GM12874 (cell line): ENCODE data around the gene CTSW.
A peak's percentile ranks its signal among the peaks of the same experiment; 100 is the strongest.

ENCODE experiments used
- TF ChIP-seq, protein P1 (sequence below): IDR thresholded peaks from 2 replicates; pipeline ENCODE4 v1.5.1; 2011; ENCODE audit warnings: low read depth, mild to moderate bottlenecking, control low read depth, low read length, moderate library complexity; ENCODE audit not compliant: insufficient read depth

The CTSW gene

DNA sequence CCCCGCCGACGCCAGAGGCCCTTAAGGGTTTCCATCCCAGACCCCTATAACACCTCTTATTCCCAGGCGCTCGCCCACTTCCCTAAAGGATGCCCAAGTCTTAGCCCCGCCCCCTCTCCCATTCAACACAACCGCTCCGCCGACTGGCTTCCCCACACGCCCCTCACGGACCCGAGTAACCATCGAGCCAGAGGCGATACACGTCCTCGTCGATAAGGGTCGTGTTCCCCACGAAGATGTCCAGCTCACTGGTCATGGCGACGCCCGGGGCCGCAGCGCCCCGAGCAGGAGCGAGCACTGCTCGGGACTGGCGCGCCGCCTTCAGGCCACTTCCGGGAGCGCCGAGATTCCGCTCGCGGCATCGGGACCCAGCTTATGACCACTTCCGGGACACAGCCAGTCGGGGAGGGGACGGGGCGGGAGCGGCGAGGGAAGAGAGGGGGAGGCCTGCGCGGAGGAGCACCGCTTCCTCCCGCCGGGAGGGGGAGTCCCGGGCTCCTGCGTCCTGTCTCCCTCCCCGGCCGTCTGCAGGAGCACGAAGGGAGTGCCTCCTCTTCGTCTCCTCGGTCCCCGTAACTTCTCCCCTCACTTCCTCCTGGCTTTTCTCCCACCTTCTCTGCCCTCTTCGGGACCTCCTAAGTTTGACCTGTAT, 8.7 kb downstream of the CTSW start, which contains the start of gene FIBP:
Gene FIBP (minus strand): TSS at position 309 of the 652 bp plus-strand sequence. CDS start 53 bp downstream, at position 256.
- TF ChIP-seq, protein P1, sequence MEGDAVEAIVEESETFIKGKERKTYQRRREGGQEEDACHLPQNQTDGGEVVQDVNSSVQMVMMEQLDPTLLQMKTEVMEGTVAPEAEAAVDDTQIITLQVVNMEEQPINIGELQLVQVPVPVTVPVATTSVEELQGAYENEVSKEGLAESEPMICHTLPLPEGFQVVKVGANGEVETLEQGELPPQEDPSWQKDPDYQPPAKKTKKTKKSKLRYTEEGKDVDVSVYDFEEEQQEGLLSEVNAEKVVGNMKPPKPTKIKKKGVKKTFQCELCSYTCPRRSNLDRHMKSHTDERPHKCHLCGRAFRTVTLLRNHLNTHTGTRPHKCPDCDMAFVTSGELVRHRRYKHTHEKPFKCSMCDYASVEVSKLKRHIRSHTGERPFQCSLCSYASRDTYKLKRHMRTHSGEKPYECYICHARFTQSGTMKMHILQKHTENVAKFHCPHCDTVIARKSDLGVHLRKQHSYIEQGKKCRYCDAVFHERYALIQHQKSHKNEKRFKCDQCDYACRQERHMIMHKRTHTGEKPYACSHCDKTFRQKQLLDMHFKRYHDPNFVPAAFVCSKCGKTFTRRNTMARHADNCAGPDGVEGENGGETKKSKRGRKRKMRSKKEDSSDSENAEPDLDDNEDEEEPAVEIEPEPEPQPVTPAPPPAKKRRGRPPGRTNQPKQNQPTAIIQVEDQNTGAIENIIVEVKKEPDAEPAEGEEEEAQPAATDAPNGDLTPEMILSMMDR = peak; percentile 91

GRCh38 chr11:65890324-65891218, 10.9 kb downstream of the CTSW start, which contains the start of gene CCDC85B:
Gene CCDC85B, plus strand, starts transcription at chr11:65890673. Its CDS starts 111 bp downstream, at chr11:65890784.
- TF ChIP-seq, protein P1 = 0 out of 2 replicates have a peak, but pooled peaks have one; percentile 4

DNA sequence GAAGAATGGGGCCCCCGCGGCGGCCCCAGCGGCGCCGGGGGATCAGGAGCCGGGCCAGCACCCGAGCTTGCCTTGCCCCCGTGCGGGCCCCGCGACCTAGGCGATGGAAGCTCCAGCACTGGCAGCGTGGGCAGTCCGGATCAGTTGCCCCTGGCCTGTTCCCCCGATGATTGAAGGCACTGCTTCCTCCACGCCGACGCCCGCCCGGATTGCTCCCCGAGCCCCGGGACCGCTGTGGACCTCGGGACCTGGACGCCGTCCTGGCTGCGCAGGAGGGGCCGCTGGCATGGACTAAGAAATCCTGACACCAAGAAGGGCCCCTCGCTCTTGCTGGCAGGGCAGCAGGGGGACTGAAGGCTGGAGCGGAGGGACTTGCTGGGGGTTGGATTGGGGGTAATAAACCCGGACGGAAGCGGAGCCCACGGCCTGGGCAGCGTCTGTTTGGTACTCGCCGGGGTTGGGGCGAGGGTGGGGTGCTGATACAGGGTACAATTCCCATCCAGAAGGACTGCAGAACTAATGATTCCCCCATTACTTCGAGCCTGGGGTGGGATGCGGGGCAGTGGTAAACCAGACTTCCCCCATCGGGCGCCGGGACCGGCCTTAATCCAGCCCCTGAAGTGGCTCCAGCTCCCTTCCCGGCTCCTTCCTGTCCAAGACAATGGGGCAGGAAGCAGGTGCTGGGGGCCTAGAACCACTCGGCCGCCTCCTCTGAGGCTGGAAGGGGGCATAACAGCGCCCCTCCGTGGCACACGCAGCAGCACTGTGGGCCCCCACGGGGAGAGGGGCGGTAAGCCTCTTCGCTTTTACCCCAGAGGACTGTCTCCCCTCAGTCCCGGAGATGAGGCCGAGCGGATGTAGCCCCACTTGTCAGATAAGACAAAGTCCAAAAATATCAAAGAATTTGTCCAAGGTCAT, 11.8 kb downstream of the CTSW start:
- TF ChIP-seq, protein P1 = peak; percentile 67

DNA sequence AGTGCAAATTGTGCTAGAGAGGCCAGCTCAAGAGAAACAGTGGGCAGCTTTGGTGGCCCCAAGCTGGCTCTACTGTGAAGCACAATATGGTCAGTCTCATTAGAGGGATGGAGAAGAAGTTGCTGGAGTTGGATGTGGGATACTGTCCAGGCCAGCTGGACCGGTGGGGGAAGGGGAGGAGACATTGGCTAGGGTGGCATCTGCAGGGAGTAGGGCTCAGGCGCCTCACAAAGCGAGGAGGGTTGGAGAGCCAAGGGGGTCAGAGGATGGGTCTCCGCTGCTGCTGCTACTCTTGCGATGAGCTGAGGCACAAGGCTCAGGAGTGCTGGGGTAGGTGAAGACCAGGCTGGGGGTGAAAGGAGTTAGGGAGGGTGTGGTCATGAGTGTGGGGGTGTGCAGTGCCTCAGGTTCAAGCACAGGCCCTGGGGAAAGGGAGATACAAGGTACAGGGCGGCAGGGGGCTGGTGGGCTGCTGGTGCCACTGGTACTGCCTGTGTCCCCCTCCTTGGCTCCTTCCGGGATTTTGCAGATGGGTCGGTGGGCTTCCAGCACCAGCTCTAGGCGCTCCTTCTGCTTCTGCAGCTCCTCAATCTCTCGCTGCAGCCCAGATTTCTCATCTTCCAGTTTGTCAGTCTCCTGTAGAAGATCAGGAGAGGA, 13.2 kb downstream of the CTSW start:
- TF ChIP-seq, protein P1 = no peak

GRCh38 chr11:65894034-65894591, 14.5 kb downstream of the CTSW start:
- TF ChIP-seq, protein P1 = no peak

DNA sequence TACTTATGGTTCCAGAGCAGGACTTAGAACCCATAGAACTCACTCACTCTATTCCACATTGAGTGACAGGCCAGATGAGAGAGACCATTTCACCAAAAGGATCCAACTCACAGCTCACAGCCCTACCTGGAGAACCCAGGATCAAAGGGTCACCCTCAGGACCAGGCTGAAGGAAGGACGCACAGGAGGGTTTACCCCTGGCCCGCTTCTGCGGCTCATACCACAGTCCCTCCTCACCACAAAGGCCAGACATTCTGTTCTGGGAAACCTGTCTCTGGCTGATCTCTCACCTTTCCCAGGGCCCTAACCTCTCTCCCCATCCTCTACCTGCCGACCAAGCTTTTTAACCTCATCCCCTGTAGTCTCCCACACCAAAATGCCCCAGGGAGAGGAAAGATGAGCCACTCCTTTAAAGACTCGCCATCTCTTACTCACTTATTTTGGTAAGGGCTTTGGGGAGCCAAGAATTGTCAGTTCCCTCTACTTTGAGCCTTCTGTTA, 15.9 kb downstream of the CTSW start:
- TF ChIP-seq, protein P1 = no peak
